M059J (cell line): Measurements from ENCODE around the gene COG1. TPM values are rescaled to one million over a fixed set of nuclear protein-coding genes. Genes with fewer than 3 reads are reported as not detected.

Experiments used
- DNase-seq: peaks from one replicate; pipeline ENCODE4 v3.0.0-alpha.2; 2012; ENCODE audit warnings: low read depth
- total RNA-seq: library from RNA; depleted of rRNA; stranded (reverse); fragments of >200 nt; shearing (Covaris generic); gene quantifications from 2 replicates; pipeline ENCODE4 v1.2.3, GENCODE V29; 2014

Gene COG1
- total RNA-seq, 1 experiment from 2014 or later = 22.4 TPM

GRCh38 chr17:73166731-73167581, 25.9 kb upstream of the COG1 start:
- no peak for DNase-seq

DNA sequence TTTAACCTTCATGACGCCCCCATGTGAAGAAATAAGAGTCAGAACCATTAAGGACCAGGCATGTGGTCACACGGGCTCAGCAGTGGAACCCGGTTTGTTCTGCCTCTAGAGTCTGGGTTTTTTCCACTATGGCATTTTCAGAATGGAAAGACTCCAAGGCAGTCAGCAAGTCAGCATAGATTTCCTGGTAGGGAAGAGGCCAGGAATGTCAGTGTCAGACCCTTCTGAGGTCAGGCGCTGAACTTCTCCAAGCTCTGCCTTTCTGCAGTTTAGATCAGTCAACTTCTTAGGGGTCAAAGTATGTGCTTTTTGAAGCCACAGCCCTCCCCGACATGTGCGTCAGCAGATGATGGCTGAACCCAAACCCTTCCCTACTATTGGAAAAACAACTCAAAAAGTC, 24.2 kb upstream of the COG1 start:
- DNase-seq = no peak

DNA sequence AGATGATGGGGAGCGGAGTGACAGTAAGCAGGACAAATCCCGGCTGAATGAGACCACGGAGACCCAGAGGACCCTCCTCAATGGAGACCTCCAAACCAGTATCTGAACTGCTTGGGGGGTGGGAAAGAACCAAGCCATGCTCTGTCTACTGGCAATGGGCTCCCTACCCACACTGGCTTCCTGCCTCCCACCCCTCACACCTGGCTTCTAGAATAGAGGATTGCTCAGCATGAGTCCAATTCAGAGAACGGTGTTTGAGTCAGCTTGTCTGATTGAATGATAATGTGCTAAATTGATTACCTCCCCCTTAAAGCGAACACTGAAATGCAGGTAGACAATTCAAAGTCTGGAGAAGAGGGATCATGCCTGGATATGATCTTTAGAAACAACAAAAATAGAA, 22.5 kb upstream of the COG1 start:
- DNase-seq = no peak

DNA sequence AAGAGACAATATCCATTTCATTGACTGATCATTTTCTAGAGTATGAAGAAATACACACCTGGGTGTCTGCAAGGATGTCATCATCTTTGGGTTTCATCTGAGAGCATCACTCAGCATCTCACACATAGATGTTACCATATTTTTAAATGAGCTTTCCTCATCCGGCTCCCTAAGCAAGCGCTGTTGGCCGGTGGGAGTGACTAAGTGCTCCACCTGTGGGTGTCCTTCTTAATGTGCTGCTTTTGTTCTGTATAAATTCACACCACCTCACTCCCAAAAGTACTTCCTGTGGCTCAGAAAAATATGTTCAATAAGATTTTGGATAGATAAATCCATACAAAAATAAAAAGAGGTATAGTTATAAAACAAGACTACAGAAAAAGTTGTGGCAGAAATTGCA, 20.6 kb upstream of the COG1 start:
- no peak for DNase-seq

DNA sequence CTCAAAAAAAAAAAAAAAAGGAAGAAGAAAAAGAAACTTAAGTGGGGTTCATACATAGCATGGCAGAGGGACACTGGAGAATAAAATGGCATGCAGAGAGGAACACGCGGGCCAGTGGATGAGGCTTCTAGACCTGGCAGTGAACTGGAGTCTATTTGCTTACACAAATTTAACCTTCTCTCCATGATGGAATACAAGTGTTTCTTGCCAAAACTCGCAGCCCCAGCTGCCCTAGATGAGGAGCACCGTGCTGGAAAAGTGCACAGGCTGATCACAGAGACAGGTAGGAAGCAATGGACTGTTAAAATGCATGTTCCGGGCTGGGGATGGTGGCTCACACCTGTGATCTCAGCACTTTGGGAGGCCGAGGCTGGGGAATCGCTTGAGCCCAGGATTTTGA, 18.7 kb upstream of the COG1 start:
- no peak for DNase-seq

- no peak for DNase-seq
Measured at GRCh38 chr17:73175962-73176565, 16.8 kb upstream of the COG1 start.

- no peak for DNase-seq
Measured at GRCh38 chr17:73179387-73179786, 13.5 kb upstream of the COG1 start.

DNA sequence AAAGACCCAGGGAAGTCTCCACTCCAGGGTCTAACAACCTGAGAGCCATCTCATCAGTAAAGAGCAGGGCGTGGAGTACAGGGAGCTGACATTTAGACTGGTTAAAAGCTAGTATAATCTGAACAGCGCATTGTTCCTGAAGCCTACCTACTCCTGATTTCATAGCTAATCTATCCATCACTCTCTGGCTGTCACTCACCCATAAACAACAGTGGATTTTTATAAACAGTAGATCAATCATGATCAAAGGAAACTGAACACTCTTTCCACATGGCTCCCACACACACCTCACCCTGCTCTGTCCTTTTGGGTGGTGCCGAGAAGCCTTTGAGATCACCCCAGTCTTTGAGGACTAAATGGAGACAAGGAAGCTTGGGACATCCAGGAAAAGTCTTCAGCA, 13.0 kb upstream of the COG1 start:
- DNase-seq = no peak

GRCh38 chr17:73182616-73183310, 10.1 kb upstream of the COG1 start:
- DNase-seq = no peak

- no peak for DNase-seq
Measured at GRCh38 chr17:73184136-73184993, 8.5 kb upstream of the COG1 start.

GRCh38 chr17:73186283-73187050, 6.4 kb upstream of the COG1 start:
- no peak for DNase-seq

- no peak for DNase-seq
Measured at GRCh38 chr17:73187203-73187769, 5.6 kb upstream of the COG1 start.

DNA sequence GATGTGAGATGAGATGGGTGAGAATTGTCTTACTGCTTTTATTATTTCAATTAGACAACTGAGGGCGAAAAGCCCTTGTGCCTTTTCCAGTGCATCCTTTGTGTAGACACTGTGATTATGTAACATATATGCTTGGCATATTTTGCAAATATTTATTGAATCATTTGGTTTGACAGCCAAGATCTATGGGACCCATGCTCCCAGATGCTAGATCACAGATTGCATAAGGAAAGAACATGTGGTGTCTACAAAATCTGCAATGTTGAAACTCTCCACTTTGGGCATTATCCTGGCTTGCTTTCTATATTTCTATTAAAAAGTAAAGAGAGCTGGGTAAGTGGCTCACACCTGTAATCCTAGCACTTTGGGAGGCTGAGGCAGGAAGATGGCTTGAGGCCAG, 4.8 kb upstream of the COG1 start:
- DNase-seq = no peak

- peak; percentile 66 for DNase-seq
Measured at GRCh38 chr17:73189417-73190099, 3.3 kb upstream of the COG1 start.

DNA sequence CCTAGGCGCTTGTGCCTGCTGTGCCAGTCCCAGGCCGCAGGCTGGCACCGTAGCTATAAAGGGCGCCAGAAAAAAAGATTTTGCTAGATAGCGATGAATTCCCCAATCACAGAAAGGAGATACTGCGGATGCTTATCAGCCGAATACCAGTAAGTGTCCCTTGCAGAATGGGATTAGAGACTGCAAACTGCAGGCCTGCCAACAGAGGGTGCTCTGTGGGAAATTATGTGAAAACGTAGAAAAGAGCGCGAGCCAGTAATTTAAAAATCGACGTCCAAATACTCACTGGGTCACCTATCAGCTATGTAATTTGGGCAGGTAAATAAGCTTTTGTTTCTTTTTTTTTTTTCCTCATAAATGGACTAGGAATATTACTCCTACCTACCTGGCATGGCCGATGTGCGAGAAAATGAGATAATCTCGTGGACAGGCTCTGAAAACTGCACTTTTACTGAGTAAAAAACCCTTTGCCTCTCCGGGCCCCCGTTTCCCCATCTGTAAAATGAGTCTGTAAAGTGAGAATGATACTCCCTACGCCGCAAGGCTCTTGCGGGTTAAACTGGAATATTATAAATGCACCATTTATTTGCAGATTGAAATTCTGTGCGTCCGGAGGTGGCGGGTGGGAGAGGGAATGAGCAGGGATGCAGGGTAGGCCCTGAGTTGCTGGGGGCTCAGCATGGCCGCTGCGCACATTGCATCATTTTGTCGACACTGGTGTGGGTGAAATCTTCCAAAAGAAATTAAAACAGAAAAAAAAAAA, 1.2 kb upstream of the COG1 start:
- DNase-seq = peak; percentile 68

DNA sequence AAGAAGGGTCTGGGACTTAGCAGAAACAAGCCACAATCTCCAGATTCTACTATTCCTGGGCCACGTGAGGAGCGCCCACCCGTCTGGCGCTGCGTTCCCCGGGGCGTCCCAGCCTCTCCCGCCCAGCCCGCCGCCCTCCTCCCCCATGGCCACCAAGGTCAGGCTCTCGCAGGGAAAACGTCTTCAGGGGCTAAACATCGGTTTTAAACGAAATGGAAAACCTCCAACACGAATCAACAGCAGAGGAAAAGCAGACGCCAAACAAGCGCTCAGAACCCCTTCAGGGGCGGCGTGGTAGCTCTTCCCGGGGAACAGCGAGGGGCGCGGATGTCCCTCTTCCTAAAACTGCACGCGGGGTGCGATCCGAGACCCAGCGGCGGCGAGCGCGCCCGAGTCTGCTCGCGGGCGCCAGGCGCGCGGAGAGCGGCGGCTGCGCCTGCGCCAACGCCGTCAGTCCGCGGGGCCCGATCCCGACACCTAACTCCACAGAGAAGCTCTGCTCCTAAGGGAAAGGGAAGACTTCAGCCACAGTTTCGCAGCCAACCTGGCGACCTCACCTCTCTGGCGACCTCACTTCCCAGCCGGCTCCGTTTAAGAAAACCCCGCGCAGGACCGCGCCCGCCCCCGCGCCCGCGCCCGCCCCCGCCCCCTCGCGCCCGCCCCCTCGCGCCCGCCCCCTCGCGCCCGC, 505 bp upstream of the COG1 start:
- DNase-seq = peak; percentile 78

DNA sequence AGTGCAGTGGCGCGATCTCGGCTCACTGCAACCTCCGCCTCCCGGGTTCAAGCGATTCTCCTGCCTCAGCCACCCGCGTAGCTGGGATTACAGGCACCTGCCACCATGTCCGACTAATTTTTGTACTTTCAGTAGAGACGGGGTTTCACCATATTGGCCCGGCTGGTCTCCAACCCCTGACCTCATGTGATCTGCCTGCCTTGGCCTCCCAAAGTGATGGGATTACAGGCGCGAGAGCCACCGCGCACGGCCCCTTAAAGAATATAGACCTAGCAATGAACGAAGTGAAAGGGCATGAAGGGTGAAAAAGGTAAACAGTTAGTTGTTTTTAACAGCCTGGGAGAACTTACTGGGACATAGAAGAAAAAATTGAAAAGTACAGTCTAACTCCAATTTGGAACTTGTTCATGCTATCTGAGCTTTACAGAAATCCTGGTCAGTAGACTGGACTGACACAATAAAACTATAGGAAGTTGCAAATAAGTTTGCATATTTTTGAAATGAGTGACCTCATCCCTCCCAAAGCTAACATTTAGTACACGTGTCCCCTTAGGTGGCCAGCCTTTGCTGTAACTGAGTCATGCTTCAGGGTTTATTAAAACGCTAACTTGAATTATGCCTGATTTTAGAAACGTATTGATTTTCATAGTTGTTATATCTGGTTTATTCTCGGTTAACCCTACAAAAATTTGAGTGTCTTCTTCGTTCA, 1.8 kb downstream of the COG1 start:
- DNase-seq = peak; percentile 25

GRCh38 chr17:73196500-73196899, 3.6 kb downstream of the COG1 start:
- DNase-seq = no peak
